CD4-positive, alpha-beta T cell (primary cell): Measurements from ENCODE around the gene ME3. TPM values are rescaled to one million over a fixed set of nuclear protein-coding genes. Genes with fewer than 3 reads are reported as not detected.

Source experiments
- ATAC-seq: fragments of 200-7000 bp; cut with Tn5 transposase; one replicate; pipeline ENCODE4 v1.10.0; 2022; ENCODE audit warnings: mild to moderate bottlenecking; ENCODE audit not compliant: poor library complexity
- CTCF ChIA-PET: fragments of 350-600 bp; sonication (Branson Sonifier 250); formaldehyde crosslinking; loops from one replicate; lab custom pipeline; 2021; ENCODE audit warnings: antibody characterized with exemption, inconsistent platforms; lab: Charles Lee
- POLR2A ChIA-PET: fragments of 350-600 bp; sonication (Branson Sonifier 250); formaldehyde crosslinking; loops from one replicate; lab custom pipeline; 2021; ENCODE audit warnings: antibody characterized with exemption, inconsistent platforms; lab: Charles Lee
- DNase-seq, 14 experiments: peaks; one replicate each; pipeline ENCODE4 v3.0.0-alpha.2; 2013 to 2020; ENCODE audit warnings: mixed read lengths in 2 of 14
- H3K27ac ChIP-seq, 2 donors: one replicate each; pipeline versions ENCODE4 v1.5.1 to v1.7.0; 2013; ENCODE audit warnings: low read length in 2 of 2, low read depth in 1 of 2, mild to moderate bottlenecking in 1 of 2
- H3K27me3 ChIP-seq, 2 experiments: 1 replicate in 1 of 2; 2 replicates in 1 of 2; pipeline versions ENCODE4 v1.6.1 to v1.7.0; 2013; ENCODE audit warnings: low read length in 2 of 2, control low read depth in 1 of 2, mild to moderate bottlenecking in 1 of 2, moderate library complexity in 1 of 2; ENCODE audit not compliant: insufficient read depth in 2 of 2, control insufficient read depth in 1 of 2
- H3K36me3 ChIP-seq: one replicate; pipeline ENCODE4 v1.6.1; 2013; ENCODE audit warnings: low read length, control low read depth; ENCODE audit not compliant: insufficient read depth
- H3K4me1 ChIP-seq: one replicate; pipeline ENCODE4 v1.6.1; 2013; ENCODE audit warnings: low read length, control low read depth; ENCODE audit not compliant: insufficient read depth
- H3K4me3 ChIP-seq: one replicate; pipeline ENCODE4 v1.5.1; 2013; ENCODE audit warnings: mild to moderate bottlenecking, low read length, moderate library complexity
- H3K9me3 ChIP-seq, 2 experiments: 1 replicate in 1 of 2; 2 replicates in 1 of 2; pipeline versions ENCODE4 v1.6.1 to v1.7.0; 2013; ENCODE audit warnings: low read length in 2 of 2, mild to moderate bottlenecking in 2 of 2, control low read depth in 1 of 2, moderate library complexity in 1 of 2; ENCODE audit not compliant: control insufficient read depth in 1 of 2, insufficient read depth in 1 of 2
- H3K27ac Mint-ChIP-seq: one replicate; pipeline ENCODE4 v1.8.0; 2020; ENCODE audit warnings: mixed read lengths
- H3K27me3 Mint-ChIP-seq: one replicate; pipeline ENCODE4 v1.8.0; 2021; ENCODE audit warnings: mixed read lengths
- H3K36me3 Mint-ChIP-seq: one replicate; pipeline ENCODE4 v1.8.0; 2021; ENCODE audit warnings: low read depth, mixed read lengths
- H3K4me1 Mint-ChIP-seq: one replicate; pipeline ENCODE4 v1.8.0; 2021; ENCODE audit warnings: low read depth, mixed read lengths
- H3K4me3 Mint-ChIP-seq: one replicate; pipeline ENCODE4 v1.8.0; 2020; ENCODE audit warnings: mild to moderate bottlenecking, mixed read lengths
- H3K9me3 Mint-ChIP-seq: one replicate; pipeline ENCODE4 v1.8.0; 2020; ENCODE audit warnings: mixed read lengths
- CTCF ChIP-seq: fragments of 200-600 bp; IDR thresholded peaks from one replicate; pipeline ENCODE4 v1.8.0; 2022; ENCODE audit warnings: antibody characterized with exemption, mild to moderate bottlenecking
- intact Hi-C, 2 experiments: fragments of 100-400 bp; cut with DNase I in 1 of 2; cut with micrococcal nuclease in 1 of 2; formaldehyde crosslinking; loops; one replicate each; pipeline versions ENCODE4 v1.15.1 to v1.9.0; 2023 to 2025; cut with DNase I, micrococcal nuclease
- total RNA-seq, 174 experiments: library from RNA in 2 of 174; stranded (reverse) in 2 of 174; gene quantifications; one replicate each; pipeline ENCODE4 v1.2.3 and lab custom pipeline; 2021 to 2026

Gene ME3
- total RNA-seq, 2 experiments from 2014 or later = 9.1 to 10.6 TPM

- Histone ChIP-seq H3K4me3 (no peak overlapping the region), H3K27me3 (no peaks in the 10 kb centered on the region), H3K27ac (no peak overlapping the region), H3K36me3 (no peaks in the 10 kb centered on the region), H3K9me3 (peaks cover 0 to 4% of the 10 kb centered on the region in 2 experiments), H3K4me1 (no peaks in the 10 kb centered on the region)
- no peak for DNase-seq
- no peaks in the 10 kb centered on the region for H3K27me3 Mint-ChIP-seq
- H3K9me3 Mint-ChIP-seq = no peaks in the 10 kb centered on the region
- no peaks in the 10 kb centered on the region for H3K4me1 Mint-ChIP-seq
- intact Hi-C loops = no loop called here
- ChIA-PET POLR2A (no interaction called here), CTCF (interaction anchor here (0.5 kb wide), 1 partner anchor 269 kb away, joined by 4 read pairs; no protein-coding TSS in a partner anchor)
- no peak overlapping the region for H3K4me3 Mint-ChIP-seq
- no peaks in the 10 kb centered on the region for H3K36me3 Mint-ChIP-seq
- no peak for ATAC-seq
- no peak overlapping the region for H3K27ac Mint-ChIP-seq
- no peak for TF ChIP-seq CTCF
These were observed 117.0 kb downstream of the ME3 start for GRCh38 chr11:86555401-86555800.

GRCh38 chr11:86553265-86553664 is 119.2 kb downstream of the ME3 start:
- H3K4me1 Mint-ChIP-seq = no peaks in the 10 kb centered on the region
- ChIA-PET POLR2A (no interaction called here), CTCF (no interaction called here)
- no peaks in the 10 kb centered on the region for H3K36me3 Mint-ChIP-seq
- no peak overlapping the region for H3K4me3 Mint-ChIP-seq
- H3K27ac Mint-ChIP-seq = no peak overlapping the region
- H3K9me3 Mint-ChIP-seq = no peaks in the 10 kb centered on the region
- TF ChIP-seq CTCF = no peak
- no peaks in the 10 kb centered on the region for H3K36me3 ChIP-seq
- intact Hi-C loops = no loop called here
- ATAC-seq = no peak
- peaks cover 0 to 4% of the 10 kb centered on the region in 2 experiments for H3K9me3 ChIP-seq
- no peak overlapping the region for H3K27ac ChIP-seq
- H3K4me1 ChIP-seq = no peaks in the 10 kb centered on the region
- DNase-seq = no peak
- no peaks in the 10 kb centered on the region for H3K27me3 Mint-ChIP-seq
- H3K4me3 ChIP-seq = no peak overlapping the region
- no peaks in the 10 kb centered on the region for H3K27me3 ChIP-seq

GRCh38 chr11:86551288-86552092 is 120.9 kb downstream of the ME3 start:
- Histone ChIP-seq H3K9me3 (peaks cover 0 to 2% of the 10 kb centered on the region in 2 experiments), H3K27ac (no peak overlapping the region), H3K4me1 (no peaks in the 10 kb centered on the region), H3K36me3 (no peaks in the 10 kb centered on the region), H3K27me3 (no peaks in the 10 kb centered on the region), H3K4me3 (no peak overlapping the region)
- no peak for TF ChIP-seq CTCF
- Mint-ChIP-seq H3K9me3 (no peaks in the 10 kb centered on the region), H3K4me3 (no peak overlapping the region), H3K27ac (no peak overlapping the region), H3K4me1 (no peaks in the 10 kb centered on the region), H3K27me3 (no peaks in the 10 kb centered on the region), H3K36me3 (no peaks in the 10 kb centered on the region)
- ATAC-seq = no peak
- intact Hi-C loops = no loop called here
- no peak for DNase-seq
- CTCF ChIA-PET = no interaction called here
- POLR2A ChIA-PET = no interaction called here
